G401 (cell line): ENCODE data around the gene ADAMTSL1. TPM values are rescaled to one million over a fixed set of nuclear protein-coding genes. Genes with fewer than 3 reads are reported as not detected.

Source experiments
- DNase-seq: peaks from one replicate; pipeline ENCODE4 v3.0.0-alpha.2; 2015; ENCODE audit warnings: low spot score
- in situ Hi-C: cut with HindIII; loops from 2 replicates; pipeline ENCODE4 v1.10.0; 2016; ENCODE audit warnings: low sequenced_read_pairs, mixed read lengths
- total RNA-seq: library from RNA; depleted of rRNA; stranded (reverse); fragments of >200 nt; shearing (Covaris generic); gene quantifications from 2 replicates; pipeline ENCODE4 v1.2.3, GENCODE V29; 2014

Gene ADAMTSL1
- total RNA-seq, 1 experiment from 2014 or later = not detected

GRCh38 chr9:18544456-18544855, 70.5 kb downstream of the ADAMTSL1 start:
- no peak for DNase-seq
- in situ Hi-C loops = no loop called here

GRCh38 chr9:18545636-18546360, 71.8 kb downstream of the ADAMTSL1 start:
- DNase-seq = no peak
- in situ Hi-C loops = no loop called here

- in situ Hi-C loops = no loop called here
- no peak for DNase-seq
Observed at GRCh38 chr9:18548456-18548855, 74.5 kb downstream of the ADAMTSL1 start.

GRCh38 chr9:18549772-18550171, 75.8 kb downstream of the ADAMTSL1 start:
- in situ Hi-C loops = no loop called here
- no peak for DNase-seq

GRCh38 chr9:18550286-18550685, 76.3 kb downstream of the ADAMTSL1 start:
- in situ Hi-C loops = no loop called here
- DNase-seq = no peak

- in situ Hi-C loops = no loop called here
- no peak for DNase-seq
Observed at GRCh38 chr9:18554244-18554643, 80.3 kb downstream of the ADAMTSL1 start.

GRCh38 chr9:18555105-18555883, 81.3 kb downstream of the ADAMTSL1 start:
- in situ Hi-C loops = no loop called here
- DNase-seq = no peak

GRCh38 chr9:18564018-18564880, 90.3 kb downstream of the ADAMTSL1 start:
- in situ Hi-C loops = no loop called here

GRCh38 chr9:18566121-18566520, 92.2 kb downstream of the ADAMTSL1 start:
- in situ Hi-C loops = no loop called here

More at GRCh38 chr9:18564018-18564880, 90.3 kb downstream of the ADAMTSL1 start:
- DNase-seq = no peak

GRCh38 chr9:18568973-18569372, 95.0 kb downstream of the ADAMTSL1 start:
- no peak for DNase-seq
- in situ Hi-C loops = no loop called here

More at GRCh38 chr9:18566121-18566520, 92.2 kb downstream of the ADAMTSL1 start:
- no peak for DNase-seq

- DNase-seq = no peak
- in situ Hi-C loops = no loop called here
Observed at GRCh38 chr9:18569941-18570630, 96.1 kb downstream of the ADAMTSL1 start.

- in situ Hi-C loops = no loop called here
- no peak for DNase-seq
Observed at GRCh38 chr9:18573021-18573556, 99.1 kb downstream of the ADAMTSL1 start.

- in situ Hi-C loops = no loop called here
- no peak for DNase-seq
Observed at GRCh38 chr9:18575686-18576085, 101.7 kb downstream of the ADAMTSL1 start.

- no peak for DNase-seq
- in situ Hi-C loops = no loop called here
Observed at GRCh38 chr9:18579536-18579935, 105.6 kb downstream of the ADAMTSL1 start.

- DNase-seq = no peak
- in situ Hi-C loops = no loop called here
Observed at GRCh38 chr9:18580151-18580550, 106.2 kb downstream of the ADAMTSL1 start.

GRCh38 chr9:18585996-18586395, 112.0 kb downstream of the ADAMTSL1 start:
- in situ Hi-C loops = no loop called here
- no peak for DNase-seq

- in situ Hi-C loops = no loop called here
- no peak for DNase-seq
Observed at GRCh38 chr9:18588002-18588401, 114.0 kb downstream of the ADAMTSL1 start.

GRCh38 chr9:18591261-18591660, 117.3 kb downstream of the ADAMTSL1 start:
- in situ Hi-C loops = no loop called here
- no peak for DNase-seq

- no peak for DNase-seq
- in situ Hi-C loops = no loop called here
Observed at GRCh38 chr9:18594837-18595236, 120.9 kb downstream of the ADAMTSL1 start.
